K562 (cell line): ENCODE measurements around the gene CRCP. TPM values are rescaled to one million over a fixed set of nuclear protein-coding genes. Genes with fewer than 3 reads are reported as not detected.
A peak's percentile ranks its signal among the peaks of the same experiment; 100 is the strongest.

Source experiments
- CBFA2T2 ChIP-seq: fragments of 450-650 bp; conservative IDR thresholded peaks from 2 replicates; pipeline ENCODE4 v1.6.1; 2017; ENCODE audit warnings: mild to moderate bottlenecking
- CHD2 ChIP-seq: IDR thresholded peaks from 2 replicates; pipeline ENCODE4 v1.6.1; 2011; ENCODE audit warnings: low read depth, low read length
- CLOCK ChIP-seq: fragments of 250-450 bp; sonication (Bioruptor Pico); IDR thresholded peaks from 2 replicates; pipeline ENCODE4 v1.4.0; 2020; ENCODE audit warnings: mild to moderate bottlenecking, moderate library complexity, borderline replicate concordance
- CREB1 ChIP-seq, 2 experiments: sonication (generic) in 1 of 2; formaldehyde crosslinking in 1 of 2; IDR thresholded peaks; 2 replicates each; pipeline versions ENCODE4 v1.6.1 to v1.8.0; 2012 to 2022; ENCODE audit warnings: inconsistent platforms in 1 of 2, mild to moderate bottlenecking in 1 of 2, missing genetic modification reagents in 1 of 2, moderate library complexity in 1 of 2
- DIDO1 ChIP-seq: fragments of 450-650 bp; IDR thresholded peaks from 2 replicates; pipeline ENCODE4 v1.6.1; 2016; ENCODE audit warnings: low read depth, missing biosample characterization, missing genetic modification characterization
- E4F1 ChIP-seq: fragments of 250-450 bp; sonication (Bioruptor Pico); IDR thresholded peaks from 2 replicates; pipeline ENCODE4 v1.5.0; 2021; ENCODE audit warnings: mild to moderate bottlenecking, borderline replicate concordance
- GABPB2 ChIP-seq: fragments of 250-450 bp; sonication (Bioruptor Pico); conservative IDR thresholded peaks from 2 replicates; pipeline ENCODE4 v1.5.1; 2021; ENCODE audit warnings: mild to moderate bottlenecking
- GTF2A2 ChIP-seq: IDR thresholded peaks from 2 replicates; pipeline ENCODE4 v1.6.1; 2016; ENCODE audit warnings: mild to moderate bottlenecking, missing genetic modification characterization, missing compliant biosample characterization
- HDGF ChIP-seq: fragments of 450-650 bp; IDR thresholded peaks from 2 replicates; pipeline ENCODE4 v1.6.1; 2016
- HMBOX1 ChIP-seq: sonication (generic); IDR thresholded peaks from 2 replicates; pipeline ENCODE4 v1.6.1; 2016
- HSF4 ChIP-seq: fragments of 250-450 bp; sonication (Bioruptor Pico); IDR thresholded peaks from 2 replicates; pipeline ENCODE4 v2.1.2; 2022; ENCODE audit warnings: mild to moderate bottlenecking, moderate library complexity, borderline replicate concordance
- MAFF ChIP-seq: IDR thresholded peaks from 2 replicates; pipeline ENCODE4 v1.6.1; 2012; ENCODE audit warnings: low read length, improper control_type of control experiment
- NEUROD1 ChIP-seq: fragments of 150-350 bp; IDR thresholded peaks from 2 replicates; pipeline ENCODE4 v1.6.1; 2014; ENCODE audit warnings: borderline replicate concordance, low read length, low read depth; ENCODE audit not compliant: partially characterized antibody
- RUNX1 ChIP-seq: sonication (generic); IDR thresholded peaks from 2 replicates; pipeline ENCODE4 v1.6.1; 2016; ENCODE audit warnings: antibody characterized with exemption, low read depth
- WHSC1 ChIP-seq: IDR thresholded peaks from one replicate; pipeline ENCODE4 v1.6.1; 2012; ENCODE audit warnings: low read length, control low read depth, inconsistent platforms
- ZFP30 ChIP-seq: fragments of 250-450 bp; sonication (Bioruptor Pico); IDR thresholded peaks from 2 replicates; pipeline ENCODE4 v1.8.0; 2022; ENCODE audit warnings: moderate library complexity, mild to moderate bottlenecking, inconsistent platforms, borderline replicate concordance
- ZFP91 ChIP-seq: sonication (generic); formaldehyde crosslinking; IDR thresholded peaks from 2 replicates; pipeline ENCODE4 v1.8.0; 2022; ENCODE audit warnings: mild to moderate bottlenecking, missing genetic modification reagents
- ZKSCAN8 ChIP-seq: fragments of 200-800 bp; sonication (Bioruptor generic); IDR thresholded peaks from 2 replicates; pipeline ENCODE4 v1.6.1; 2016; ENCODE audit warnings: missing genetic modification characterization, missing compliant biosample characterization
- ZNF561 ChIP-seq: fragments of 450-650 bp; formaldehyde crosslinking; conservative IDR thresholded peaks from 2 replicates; pipeline ENCODE4 v1.4.0; 2020; ENCODE audit warnings: mild to moderate bottlenecking, moderate library complexity
- ZSCAN32 ChIP-seq: fragments of 450-650 bp; formaldehyde crosslinking; IDR thresholded peaks from 2 replicates; pipeline ENCODE4 v1.4.0; 2020; ENCODE audit warnings: mild to moderate bottlenecking, moderate library complexity
- polyA plus RNA-seq, 8 experiments: library from polyadenylated mRNA; depleted of rRNA in 4 of 8; stranded (reverse) in 5 of 8; unstranded in 3 of 8; fragments of >200 nt; fragmentation: Nextera tagmentation in 2 of 8; fragmentation: Illumina TruSeq in 1 of 8; extraction: Ambion mirVana in 2 of 8; extraction: Trizol in 1 of 8; gene quantifications; 2 replicates each; pipeline versions ENCODE4 v1.2.1 to v1.2.3, GENCODE V29; 2011 to 2014; ENCODE audit warnings: inconsistent platforms in 1 of 8, missing spikeins in 1 of 8
- total RNA-seq, 7 experiments: library from RNA; depleted of rRNA in 6 of 7; stranded (reverse); fragments of >200 nt in 6 of 7; fragmentation: Illumina TruSeq in 2 of 7; extraction: Trizol in 2 of 7; gene quantifications; 2 replicates each; pipeline versions ENCODE4 v1.2.1 to v1.2.3, GENCODE V29; 2011 to 2021; ENCODE audit warnings: low replicate concordance in 1 of 7

Gene CRCP
- total and polyA plus RNA-seq, 9 of the 15 experiments (the other 6 are each of a cell fraction or from before 2014, with no cell fraction given), result 22.1 to 58.3 (median 43.4) TPM

- TF ChIP-seq HSF4 (CRISPR knock-in tag) (no peak), ZFP30 (CRISPR knock-in tag) (no peak), ZFP91 (CRISPR knock-in tag) (no peak), MAFF (no peak), HMBOX1 (no peak; the same call in 1 of the 2 replicates), ZKSCAN8 (CRISPR knock-in tag) (no peak), WHSC1 (no peak), E4F1 (CRISPR knock-in tag) (no peak), DIDO1 (tag) (0 out of 2 replicates have a peak, but pooled peaks have one; percentile 22), CREB1 (IDR thresholded peaks at IDR 0.05) (peak; percentile 48; the same call in 1 of the 2 replicates), CREB1 (CRISPR knock-in tag; IDR thresholded peaks at IDR 0.05) (no peak), GABPB2 (CRISPR knock-in tag) (no peak), RUNX1 (no peak), CBFA2T2 (no peak), NEUROD1 (peak; percentile 68), CLOCK (CRISPR knock-in tag) (no peak), ZNF561 (CRISPR knock-in tag) (no peak), GTF2A2 (no peak), ZSCAN32 (CRISPR knock-in tag) (no peak), CHD2 (0 out of 2 replicates have a peak, but pooled peaks have one; percentile 9), HDGF (no peak)
These were observed at the start of gene CRCP (continued) for GRCh38 chr7:66114743-66115649.
